A673 (cell line): Measurements from ENCODE around the gene FLT1. TPM values are rescaled to one million over a fixed set of nuclear protein-coding genes. Genes with fewer than 3 reads are reported as not detected.

Source experiments
- BruUV-seq: library from RNA; stranded (reverse); fragments of 400-500 nt; replicated peaks from 2 replicates; lab custom pipeline; 2021; lab: Mats Ljungman, UMichigan
- CTCF ChIA-PET: fragments of 300-600 bp; sonication (Branson Sonifier 250); formaldehyde crosslinking; loops from one replicate; lab custom pipeline; 2022; ENCODE audit warnings: antibody characterized with exemption; lab: Charles Lee
- POLR2A ChIA-PET: fragments of 300-600 bp; sonication (Branson Sonifier 250); formaldehyde crosslinking; loops from one replicate; lab custom pipeline; 2022; ENCODE audit warnings: antibody characterized with exemption; ENCODE audit not compliant: low non-redundant PET; lab: Charles Lee
- DNase-seq: peaks from one replicate; pipeline ENCODE4 v3.0.0-alpha.2; 2015; ENCODE audit warnings: low spot score
- H3K27ac ChIP-seq: fragments of 200-600 bp; sonication (generic); 2 replicates; pipeline ENCODE4 v1.5.1; 2016; ENCODE audit warnings: mixed run types, low read depth, mild to moderate bottlenecking, mixed read lengths, antibody characterized with exemption, low read length; ENCODE audit not compliant: poor library complexity, severe bottlenecking
- H3K27me3 ChIP-seq: fragments of 200-600 bp; sonication (generic); replicated peaks from 2 replicates; pipeline ENCODE4 v1.6.1; 2017; ENCODE audit warnings: mixed run types, low read depth, mild to moderate bottlenecking, mixed read lengths, antibody characterized with exemption, low read length; ENCODE audit not compliant: insufficient read depth, poor library complexity
- H3K36me3 ChIP-seq: fragments of 200-600 bp; sonication (generic); 2 replicates; pipeline ENCODE4 v1.6.1; 2016; ENCODE audit warnings: mixed run types, mild to moderate bottlenecking, mixed read lengths, antibody characterized with exemption, low read length; ENCODE audit not compliant: insufficient read depth, poor library complexity, severe bottlenecking
- H3K4me1 ChIP-seq: fragments of 200-600 bp; sonication (generic); 2 replicates; pipeline ENCODE4 v1.6.1; 2017; ENCODE audit warnings: mixed run types, mild to moderate bottlenecking, mixed read lengths, antibody characterized with exemption, low read length; ENCODE audit not compliant: insufficient read depth, poor library complexity, severe bottlenecking
- H3K4me3 ChIP-seq: fragments of 200-600 bp; sonication (generic); 2 replicates; pipeline ENCODE4 v1.5.1; 2016; ENCODE audit warnings: low read depth, mixed run types, mild to moderate bottlenecking, mixed read lengths, low read length; ENCODE audit not compliant: poor library complexity, severe bottlenecking
- H3K9me3 ChIP-seq: fragments of 200-600 bp; sonication (generic); 2 replicates; pipeline ENCODE4 v1.6.1; 2016; ENCODE audit warnings: mixed run types, low read depth, mild to moderate bottlenecking, mixed read lengths, antibody characterized with exemption, low read length; ENCODE audit not compliant: poor library complexity, severe bottlenecking
- EZH2 ChIP-seq: fragments of 200-600 bp; sonication (generic); IDR thresholded peaks from 2 replicates; pipeline ENCODE4 v1.6.1; 2017; ENCODE audit warnings: borderline replicate concordance, low read depth, mild to moderate bottlenecking, mixed read lengths, antibody characterized with exemption, low read length; ENCODE audit not compliant: poor library complexity, severe bottlenecking
- intact Hi-C: fragments of 100-400 bp; cut with micrococcal nuclease; formaldehyde crosslinking; loops from one replicate; pipeline ENCODE4 v1.10.0; 2022; ENCODE audit not compliant: unreplicated experiment
- total RNA-seq: library from RNA; stranded (reverse); gene quantifications from 2 replicates; pipeline ENCODE4 v1.2.3, GENCODE V29; 2021
- TF ChIP-seq, protein P1 (sequence below): fragments of 300-800, 200-600 bp; sonication (generic); conservative IDR thresholded peaks from 2 replicates; pipeline ENCODE4 v1.5.1; 2017; ENCODE audit warnings: low read depth, mild to moderate bottlenecking, antibody characterized with exemption, low read length, moderate library complexity, mixed read lengths

The FLT1 gene
- total RNA-seq, 1 experiment from 2014 or later = 5.2 TPM

- TF ChIP-seq, protein P1, sequence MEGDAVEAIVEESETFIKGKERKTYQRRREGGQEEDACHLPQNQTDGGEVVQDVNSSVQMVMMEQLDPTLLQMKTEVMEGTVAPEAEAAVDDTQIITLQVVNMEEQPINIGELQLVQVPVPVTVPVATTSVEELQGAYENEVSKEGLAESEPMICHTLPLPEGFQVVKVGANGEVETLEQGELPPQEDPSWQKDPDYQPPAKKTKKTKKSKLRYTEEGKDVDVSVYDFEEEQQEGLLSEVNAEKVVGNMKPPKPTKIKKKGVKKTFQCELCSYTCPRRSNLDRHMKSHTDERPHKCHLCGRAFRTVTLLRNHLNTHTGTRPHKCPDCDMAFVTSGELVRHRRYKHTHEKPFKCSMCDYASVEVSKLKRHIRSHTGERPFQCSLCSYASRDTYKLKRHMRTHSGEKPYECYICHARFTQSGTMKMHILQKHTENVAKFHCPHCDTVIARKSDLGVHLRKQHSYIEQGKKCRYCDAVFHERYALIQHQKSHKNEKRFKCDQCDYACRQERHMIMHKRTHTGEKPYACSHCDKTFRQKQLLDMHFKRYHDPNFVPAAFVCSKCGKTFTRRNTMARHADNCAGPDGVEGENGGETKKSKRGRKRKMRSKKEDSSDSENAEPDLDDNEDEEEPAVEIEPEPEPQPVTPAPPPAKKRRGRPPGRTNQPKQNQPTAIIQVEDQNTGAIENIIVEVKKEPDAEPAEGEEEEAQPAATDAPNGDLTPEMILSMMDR = no peak
- TF ChIP-seq EZH2 = no peak
- H3K27ac ChIP-seq = no peak overlapping the region
- ChIA-PET CTCF (interaction anchor here (1.5 kb wide), 1 partner anchor 8 kb away, joined by 3 read pairs; no protein-coding TSS in a partner anchor), POLR2A (no interaction called here)
- intact Hi-C loops = loop anchor here (10.0 kb wide), 1 partner anchor 1037 kb away; no protein-coding TSS in a partner anchor
- no peaks in the 10 kb centered on the region for H3K27me3 ChIP-seq
- no peaks in the 10 kb centered on the region for H3K9me3 ChIP-seq
- H3K36me3 ChIP-seq = no peaks in the 10 kb centered on the region
- no peak for DNase-seq
- H3K4me3 ChIP-seq = no peak overlapping the region
- BruUV-seq = no TSS peak
- peaks cover 12% of the 10 kb centered on the region for H3K4me1 ChIP-seq
These were observed 166.7 kb downstream of the FLT1 start for GRCh38 chr13:28328271-28328607.

DNA sequence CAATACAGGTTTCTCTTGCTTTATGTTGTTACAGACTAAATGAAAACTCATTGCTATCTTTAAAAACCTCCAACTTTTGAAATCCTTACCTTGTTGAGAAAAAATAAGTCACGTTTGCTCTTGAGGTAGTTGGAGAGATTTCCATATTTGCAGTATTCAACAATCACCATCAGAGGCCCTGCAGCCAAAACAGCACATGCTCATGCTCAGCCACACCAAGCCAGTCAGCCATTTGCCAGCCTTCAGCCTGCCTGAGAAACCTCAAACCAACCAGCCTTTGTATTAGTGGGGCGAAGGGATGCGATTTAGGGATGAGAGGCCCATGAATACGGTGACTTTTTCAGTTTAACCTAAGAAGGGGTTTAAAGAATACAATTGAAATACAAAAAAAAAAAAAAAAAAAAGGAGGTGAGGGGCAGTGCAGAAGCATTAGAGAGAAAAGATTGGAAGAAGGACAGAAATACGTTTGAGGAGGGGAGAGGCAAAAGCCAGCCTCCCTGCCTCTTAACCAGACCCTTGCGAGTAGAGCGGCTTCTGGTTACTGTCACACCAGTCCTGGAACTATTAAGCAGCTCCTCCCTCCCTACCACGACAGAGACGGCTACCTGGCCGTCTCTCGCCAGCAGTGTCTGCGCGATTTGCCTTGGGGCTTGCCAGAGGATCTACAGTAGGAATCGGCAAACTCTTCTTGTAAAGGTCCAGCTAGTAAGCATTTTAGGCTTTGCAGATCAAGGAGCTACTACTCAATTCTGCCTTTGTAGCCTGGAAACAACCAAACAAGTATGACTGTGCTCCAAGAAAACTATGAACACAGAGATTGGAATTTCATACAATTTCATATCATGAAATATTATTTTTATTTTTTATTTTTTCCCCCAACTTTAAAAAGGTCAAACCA is 167.3 kb downstream of the FLT1 start:
- H3K27me3 ChIP-seq = no peaks in the 10 kb centered on the region
- peaks cover 12% of the 10 kb centered on the region for H3K4me1 ChIP-seq
- H3K36me3 ChIP-seq = no peaks in the 10 kb centered on the region
- DNase-seq = no peak
- no peaks in the 10 kb centered on the region for H3K9me3 ChIP-seq
- H3K4me3 ChIP-seq = no peak overlapping the region
- H3K27ac ChIP-seq = no peak overlapping the region
- BruUV-seq = no TSS peak
- ChIA-PET CTCF (no interaction called here), POLR2A (no interaction called here)
- TF ChIP-seq, protein P1 = no peak
- TF ChIP-seq EZH2 = no peak
- intact Hi-C loops = loop anchor here (10.0 kb wide), 1 partner anchor 1037 kb away; no protein-coding TSS in a partner anchor

DNA sequence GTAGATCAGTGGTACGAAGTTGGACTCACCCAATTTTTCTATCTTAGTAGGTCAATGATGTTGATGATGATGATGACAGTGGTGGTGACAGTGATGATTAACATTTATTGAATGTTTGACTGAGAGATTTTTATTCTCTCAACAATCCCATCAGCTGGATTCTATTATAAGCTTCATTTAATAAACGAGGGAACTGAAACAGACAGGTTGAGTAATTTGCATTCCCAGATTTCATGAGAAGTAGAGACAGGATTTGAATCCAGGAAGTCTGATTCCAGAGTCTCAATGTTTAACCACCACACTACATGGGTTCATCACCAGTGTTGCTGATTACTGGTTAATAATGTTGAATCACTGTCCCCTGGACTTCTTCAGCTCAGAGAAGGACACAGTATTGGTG is 168.9 kb downstream of the FLT1 start:
- CTCF ChIA-PET = no interaction called here
- intact Hi-C loops = loop anchor here (10.0 kb wide), 1 partner anchor 1039 kb away; no protein-coding TSS in a partner anchor

More for the DNA sequence above, 168.9 kb downstream of the FLT1 start:
- DNase-seq = no peak
- Histone ChIP-seq H3K4me1 (peaks cover 12% of the 10 kb centered on the region), H3K27me3 (no peaks in the 10 kb centered on the region), H3K9me3 (no peaks in the 10 kb centered on the region), H3K36me3 (no peaks in the 10 kb centered on the region), H3K27ac (no peak overlapping the region), H3K4me3 (no peak overlapping the region)
- POLR2A ChIA-PET = no interaction called here
- TF ChIP-seq, protein P1 = no peak
- no peak for TF ChIP-seq EZH2
- no TSS peak for BruUV-seq
